ENCODE measurements around the gene CWC27.
A peak's percentile ranks its signal among the peaks of the same experiment; 100 is the strongest.

The CWC27 gene

GRCh38 chr5:64979531-64979930, 210.8 kb downstream of the CWC27 start:
- DNase-seq (ENCODE audit: low read depth in 2 of 2): no peak
- no peak for TF ChIP-seq CTCF (IDR thresholded peaks at IDR 0.05; ENCODE audit: low read depth, low read length)
- H3K4me3 ChIP-seq (replicated peaks in 1 of 2; ENCODE audit: low read depth in 2 of 2, low read length in 2 of 2): no peak overlapping the region

GRCh38 chr5:64980176-64980575, 211.4 kb downstream of the CWC27 start:
- H3K4me3 ChIP-seq (replicated peaks in 1 of 2; ENCODE audit: low read depth in 2 of 2, low read length in 2 of 2): no peak overlapping the region
- no peak for DNase-seq (ENCODE audit: low read depth in 2 of 2)
- TF ChIP-seq CTCF (IDR thresholded peaks at IDR 0.05; ENCODE audit: low read depth, low read length): no peak

- no peak for TF ChIP-seq CTCF (IDR thresholded peaks at IDR 0.05; ENCODE audit: low read depth, low read length)
- no peak overlapping the region for H3K4me3 ChIP-seq (replicated peaks in 1 of 2; ENCODE audit: low read depth in 2 of 2, low read length in 2 of 2)
- DNase-seq (ENCODE audit: low read depth in 2 of 2): no peak
These were observed 219.0 kb downstream of the CWC27 start for GRCh38 chr5:64987768-64988167.

GRCh38 chr5:65009207-65009606, 240.5 kb downstream of the CWC27 start:
- no peak overlapping the region for H3K4me3 ChIP-seq (replicated peaks in 1 of 2; ENCODE audit: low read depth in 2 of 2, low read length in 2 of 2)
- DNase-seq (ENCODE audit: low read depth in 2 of 2): no peak
- no peak for TF ChIP-seq CTCF (IDR thresholded peaks at IDR 0.05; ENCODE audit: low read depth, low read length)

- DNase-seq (ENCODE audit: low read depth in 2 of 2): no peak
- TF ChIP-seq CTCF (IDR thresholded peaks at IDR 0.05; ENCODE audit: low read depth, low read length): no peak
- no peak overlapping the region for H3K4me3 ChIP-seq (replicated peaks in 1 of 2; ENCODE audit: low read depth in 2 of 2, low read length in 2 of 2)
These were observed 242.1 kb downstream of the CWC27 start for GRCh38 chr5:65010841-65011240.

GRCh38 chr5:65012301-65012892, 243.7 kb downstream of the CWC27 start:
- no peak for DNase-seq (ENCODE audit: low read depth in 2 of 2)
- no peak overlapping the region for H3K4me3 ChIP-seq (replicated peaks in 1 of 2; ENCODE audit: low read depth in 2 of 2, low read length in 2 of 2)
- TF ChIP-seq CTCF (IDR thresholded peaks at IDR 0.05; ENCODE audit: low read depth, low read length): no peak

- TF ChIP-seq CTCF (IDR thresholded peaks at IDR 0.05; ENCODE audit: low read depth, low read length): no peak
- DNase-seq (ENCODE audit: low read depth in 2 of 2): peak in 1 of 2 donors; percentile 66
These were observed 244.4 kb downstream of the CWC27 start for GRCh38 chr5:65013166-65013565.

More at GRCh38 chr5:65013166-65013565, 244.4 kb downstream of the CWC27 start:
- no peak overlapping the region for H3K4me3 ChIP-seq (replicated peaks in 1 of 2; ENCODE audit: low read depth in 2 of 2, low read length in 2 of 2)
